ENCODE measurements around the gene DDIT3.
A peak's percentile ranks its signal among the peaks of the same experiment; 100 is the strongest.

The DDIT3 gene

DNA sequence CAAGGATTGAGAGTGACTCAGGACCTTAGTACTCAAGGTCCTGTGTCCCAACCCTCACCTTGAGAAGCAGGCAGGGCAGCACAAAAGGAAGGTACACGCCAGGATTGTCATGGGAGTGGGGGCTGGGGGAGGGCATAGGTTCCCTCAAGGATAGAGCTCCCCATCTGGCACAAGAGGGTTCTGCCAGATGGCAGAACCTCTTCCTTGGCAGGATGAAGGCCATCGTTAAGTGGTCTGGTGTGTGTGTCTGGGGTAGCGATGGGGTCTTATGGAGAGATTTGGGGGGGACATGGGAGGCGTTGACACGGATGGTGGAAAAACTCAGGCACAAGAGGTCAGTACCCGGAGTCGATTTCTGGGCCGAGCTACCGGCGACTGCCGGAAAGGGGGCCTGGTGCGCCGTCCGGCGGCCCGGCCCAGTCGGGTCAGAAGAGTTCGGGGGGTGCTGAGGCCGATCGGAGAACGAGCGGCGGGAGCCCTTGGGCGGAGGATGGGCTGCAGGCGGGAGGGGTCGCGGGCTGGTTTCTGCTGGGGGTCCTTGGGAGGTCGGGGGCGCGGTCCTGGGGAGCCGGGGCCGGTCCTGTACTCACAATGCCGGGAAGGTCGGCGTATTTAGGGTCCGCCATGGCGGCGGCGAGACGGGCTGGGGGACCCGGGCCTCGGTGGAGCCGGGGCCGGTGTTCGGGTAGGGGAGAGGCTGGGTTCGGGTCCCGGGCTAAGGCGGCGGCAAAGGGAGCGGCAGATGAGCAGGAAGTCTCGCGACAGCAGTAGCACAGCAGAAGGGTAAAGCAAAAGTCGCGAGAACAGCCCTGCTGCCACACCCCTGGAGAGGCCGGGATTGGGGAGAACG is 26.3 kb upstream of the DDIT3 start, which contains the start of gene DCTN2:
Gene DCTN2 (minus strand): TSS at position 755 of the 850 bp plus-strand sequence. CDS start 129 bp downstream, at position 626.
- peak; percentile 96 for DNase-seq

DNA sequence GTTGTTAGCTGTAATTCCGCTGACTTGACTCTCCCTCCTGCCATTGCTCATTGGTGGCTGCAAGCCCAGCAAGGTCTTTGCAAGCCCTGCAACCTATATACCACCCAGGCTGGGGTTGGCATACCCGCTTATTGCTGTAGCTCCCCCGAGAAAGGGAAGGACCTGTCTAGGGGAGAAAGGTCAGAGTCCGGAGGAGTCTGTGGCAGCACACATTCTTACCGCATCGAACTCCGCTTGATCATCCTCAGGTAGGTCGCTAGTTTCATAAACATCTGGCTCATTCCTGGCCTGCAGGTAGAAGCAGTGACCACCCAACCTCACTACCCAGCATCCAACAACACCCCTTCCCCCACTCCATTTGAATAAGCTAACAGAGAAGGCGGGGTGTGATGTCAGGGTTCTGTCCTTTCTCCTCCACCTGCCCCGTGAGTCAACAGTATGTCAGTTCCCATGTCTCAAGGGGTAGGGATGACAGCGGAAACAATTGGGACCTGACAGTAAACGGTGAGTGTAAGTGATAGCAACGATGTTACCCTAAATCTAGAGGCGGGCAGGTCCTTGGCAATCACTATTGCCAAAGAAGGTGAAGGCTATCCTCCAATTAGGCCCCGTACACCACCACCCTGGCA is 25.6 kb upstream of the DDIT3 start:
- DNase-seq, result no peak

DNA sequence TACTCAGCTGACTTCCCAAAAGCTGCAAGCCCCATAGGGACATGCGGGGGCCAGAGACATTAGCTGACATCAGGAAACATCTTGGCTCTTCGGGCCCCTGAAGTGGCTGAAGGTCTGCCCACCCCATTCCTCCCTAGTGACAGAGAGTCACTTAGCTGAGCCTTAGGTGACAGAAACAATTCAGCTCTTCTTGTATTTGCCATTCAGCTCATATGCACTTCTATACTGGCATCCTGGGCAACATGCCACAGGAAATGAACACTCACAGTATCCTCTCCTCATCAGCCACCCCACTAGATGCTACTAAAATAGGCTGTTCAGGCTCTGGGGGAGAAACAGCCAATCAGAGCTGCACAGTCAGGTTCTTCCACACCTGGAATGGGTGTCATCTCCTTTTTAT is 23.3 kb upstream of the DDIT3 start:
- no peak for DNase-seq

DNA sequence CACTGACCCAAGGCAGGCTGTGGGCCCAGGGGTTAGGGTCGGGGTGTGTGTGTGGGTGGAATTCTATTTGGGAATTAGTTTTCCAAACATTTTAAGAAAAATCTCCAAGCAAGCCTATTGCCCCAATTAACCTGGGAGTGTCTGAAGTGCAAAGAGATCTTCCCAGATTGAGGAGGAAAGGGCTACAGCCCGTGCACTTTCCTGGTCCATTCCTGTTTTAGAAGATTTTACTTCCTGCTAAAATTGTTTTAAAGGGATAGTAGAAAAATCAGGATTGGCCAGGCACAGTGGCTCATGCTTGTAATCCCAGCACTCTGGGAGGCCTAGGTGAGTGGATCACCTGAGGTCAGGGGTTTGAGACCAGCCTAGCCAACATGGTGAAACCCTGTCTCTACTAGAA is 21.4 kb upstream of the DDIT3 start:
- no peak for DNase-seq

DNA sequence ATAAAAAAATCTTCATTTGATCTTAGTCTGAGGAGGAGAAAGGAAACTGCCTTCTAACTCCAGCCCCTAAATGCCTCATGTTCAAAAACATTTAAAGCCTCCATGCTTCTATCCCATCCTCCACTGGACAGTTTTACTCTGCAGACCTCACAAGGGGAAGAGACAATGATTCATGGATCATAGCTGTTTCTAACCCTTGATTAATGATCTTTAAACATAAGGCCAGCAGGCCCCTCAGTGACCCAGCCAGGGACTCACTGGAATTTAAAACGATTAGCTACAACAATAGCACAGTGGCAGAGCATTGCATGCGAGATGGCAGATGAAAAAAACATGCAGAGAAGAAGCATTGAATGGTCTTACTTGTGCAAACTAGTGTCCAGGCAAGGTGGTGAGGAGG is 20.7 kb upstream of the DDIT3 start:
- no peak for DNase-seq

DNA sequence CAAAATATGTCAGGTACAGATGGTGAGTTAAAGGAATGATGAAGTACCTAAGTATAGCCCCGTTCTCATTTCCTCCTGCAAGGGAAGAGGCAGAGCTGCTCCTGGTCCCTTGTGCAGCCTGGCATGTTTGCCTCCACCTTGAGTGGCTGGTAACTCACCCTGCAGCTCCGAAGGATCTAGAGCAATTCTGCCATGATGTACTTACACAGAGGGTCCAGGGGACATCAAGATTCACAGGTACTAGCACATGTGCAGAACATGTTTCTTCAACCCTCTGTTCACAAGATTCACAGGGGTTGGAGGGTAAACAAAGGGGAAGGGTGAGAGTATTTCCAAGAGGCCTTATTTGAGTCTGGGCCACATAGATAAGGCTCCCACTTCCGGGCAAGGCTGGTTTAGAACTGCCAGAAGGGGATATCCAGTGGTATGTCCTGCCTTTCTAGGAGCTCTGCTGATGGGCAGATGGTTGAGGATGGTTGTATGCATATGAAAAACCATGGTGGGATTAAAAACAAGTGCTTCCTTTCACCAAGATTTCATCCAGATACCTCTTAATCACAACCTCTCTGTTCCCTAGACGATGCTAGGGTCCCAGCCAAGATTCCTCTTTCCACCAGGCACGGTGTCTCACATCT is 18.9 kb upstream of the DDIT3 start:
- DNase-seq, result no peak

DNA sequence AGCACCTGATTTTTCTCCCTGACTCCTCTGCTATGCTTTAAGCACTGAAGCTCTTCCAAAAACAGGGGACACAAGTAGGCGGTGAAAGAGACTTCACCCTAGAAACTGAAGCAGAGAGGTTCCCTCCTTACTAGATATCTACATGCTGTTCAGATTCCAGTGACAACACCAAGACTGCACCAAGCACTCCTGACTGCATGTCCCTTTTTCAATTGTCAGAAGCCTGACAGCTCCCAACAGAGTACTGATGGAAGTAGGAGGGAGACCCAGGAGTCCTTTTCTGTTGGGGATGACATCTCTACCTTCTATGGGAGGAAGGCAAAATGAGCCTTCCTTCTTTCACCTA is 16.3 kb upstream of the DDIT3 start:
- no peak for DNase-seq

DNA sequence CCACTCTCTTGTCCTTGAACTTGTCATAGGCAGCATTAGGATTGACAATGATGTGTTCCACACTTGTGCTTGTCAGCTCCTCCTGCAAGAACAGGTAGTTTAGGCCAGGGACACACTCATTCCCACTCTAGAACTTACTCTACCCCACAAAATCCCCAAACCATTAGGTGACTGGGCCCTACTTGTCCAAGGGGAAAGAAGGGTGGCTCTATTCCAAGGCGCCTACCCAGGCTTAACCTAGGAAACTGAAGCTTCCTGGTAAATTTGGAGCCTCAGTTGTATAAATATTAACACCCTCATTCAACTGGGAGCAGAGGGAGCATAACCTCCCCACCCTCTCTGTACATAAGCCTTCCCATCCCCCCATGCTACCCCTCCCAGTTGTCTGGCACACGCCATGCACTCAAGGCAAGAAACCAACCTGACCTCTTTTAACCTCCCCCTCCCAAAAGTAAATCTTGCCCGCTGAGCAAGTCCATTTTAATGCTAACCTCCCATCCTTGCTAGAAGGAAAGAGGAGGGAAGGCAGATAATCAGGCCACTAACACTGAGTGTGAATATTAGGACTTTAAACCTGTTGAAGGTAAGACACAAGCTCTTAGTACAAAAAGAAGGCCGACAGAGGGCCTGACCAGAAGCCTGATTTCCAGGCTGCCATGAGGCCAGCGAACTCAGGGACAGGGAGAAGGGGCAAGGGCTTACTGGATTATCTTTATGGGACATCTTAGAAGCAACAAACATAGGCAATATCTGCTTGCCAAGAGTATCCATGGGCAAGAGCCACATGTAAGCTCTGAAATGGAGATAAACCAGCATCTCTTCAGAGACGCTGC is 15.7 kb upstream of the DDIT3 start:
- DNase-seq, result no peak

DNA sequence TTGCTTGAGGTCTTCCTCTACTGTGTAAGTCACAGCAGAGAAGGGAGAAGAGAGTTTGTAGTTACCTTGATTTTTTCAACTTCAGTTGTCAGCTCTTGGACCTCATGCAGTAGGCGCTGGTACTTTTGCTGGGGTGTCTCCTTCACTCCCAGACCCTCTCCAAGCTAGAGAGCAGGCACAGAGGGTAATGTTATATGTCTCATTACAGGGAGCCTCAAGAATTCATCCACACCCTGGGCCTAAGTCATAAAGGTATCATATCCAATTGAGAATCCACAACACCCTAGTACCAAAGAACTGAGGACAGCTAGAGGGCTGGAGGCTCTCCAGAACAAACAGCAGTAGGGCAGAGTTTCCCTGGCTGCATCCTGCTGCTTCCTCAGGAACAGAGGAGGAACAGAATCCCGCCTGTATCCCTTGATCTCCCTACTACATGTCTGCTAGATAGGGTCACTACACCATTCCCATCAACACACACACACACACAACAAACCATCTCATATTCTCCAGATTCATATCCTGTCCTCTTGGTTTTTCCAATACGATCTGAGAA is 14.8 kb upstream of the DDIT3 start:
- no peak for DNase-seq

DNA sequence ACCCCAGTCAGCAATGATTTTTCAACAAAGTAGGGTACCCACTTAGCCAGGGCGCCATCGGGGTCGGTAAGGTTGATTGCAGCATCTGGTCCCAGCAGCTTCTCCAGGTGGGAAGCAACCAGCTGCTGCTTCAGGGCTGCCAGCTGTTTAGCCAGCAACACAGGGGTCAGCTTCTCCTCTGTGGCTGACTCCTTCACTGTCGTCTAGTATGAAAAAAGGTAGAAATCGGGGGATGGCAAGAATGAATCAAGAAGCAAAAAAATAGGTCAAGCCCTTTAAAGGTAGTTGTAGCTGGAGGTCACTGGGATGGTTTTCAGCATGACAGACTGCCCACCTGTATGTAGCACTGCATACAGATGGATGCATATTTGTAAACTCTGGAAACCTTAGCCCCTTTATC is 13.9 kb upstream of the DDIT3 start:
- DNase-seq, result no peak

DNA sequence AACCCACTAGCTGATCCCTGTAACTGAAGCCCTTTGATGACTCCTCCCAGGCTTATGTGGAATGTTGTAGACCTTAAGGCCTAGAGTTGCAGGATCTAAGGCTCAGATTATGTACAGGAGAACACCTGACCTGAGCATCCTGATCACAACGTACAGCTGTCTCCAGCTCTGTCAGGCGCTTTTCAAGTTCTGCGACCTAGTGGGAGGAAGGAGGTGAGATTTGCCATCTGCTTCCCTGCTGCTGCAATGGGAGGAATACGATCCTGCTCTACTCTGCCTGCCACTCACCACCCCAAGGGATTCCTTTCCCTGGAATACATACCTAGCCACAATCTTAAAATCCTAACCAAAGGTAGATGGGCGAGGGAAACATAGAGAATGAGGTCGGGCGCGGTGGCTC is 12.8 kb upstream of the DDIT3 start:
- DNase-seq, result no peak

DNA sequence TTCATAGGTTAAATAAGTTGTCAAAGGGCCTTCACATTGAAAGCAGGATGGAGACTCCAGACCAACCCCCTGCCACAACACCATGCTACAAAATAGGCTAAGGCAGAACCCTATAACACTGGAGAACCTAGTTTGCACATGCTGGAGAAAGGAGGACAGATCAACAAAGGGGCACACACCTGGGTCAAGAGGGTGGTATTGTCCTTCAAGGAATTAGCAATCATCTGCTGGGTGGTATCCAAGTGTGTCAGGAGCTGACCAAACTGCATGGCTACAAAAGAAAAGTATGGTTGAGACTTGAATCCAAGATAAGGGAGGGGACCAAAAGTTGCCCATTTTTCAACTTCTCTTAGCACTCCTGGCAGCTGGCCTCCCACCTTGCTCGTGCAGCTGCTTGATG is 11.5 kb upstream of the DDIT3 start:
- DNase-seq, result no peak

DNA sequence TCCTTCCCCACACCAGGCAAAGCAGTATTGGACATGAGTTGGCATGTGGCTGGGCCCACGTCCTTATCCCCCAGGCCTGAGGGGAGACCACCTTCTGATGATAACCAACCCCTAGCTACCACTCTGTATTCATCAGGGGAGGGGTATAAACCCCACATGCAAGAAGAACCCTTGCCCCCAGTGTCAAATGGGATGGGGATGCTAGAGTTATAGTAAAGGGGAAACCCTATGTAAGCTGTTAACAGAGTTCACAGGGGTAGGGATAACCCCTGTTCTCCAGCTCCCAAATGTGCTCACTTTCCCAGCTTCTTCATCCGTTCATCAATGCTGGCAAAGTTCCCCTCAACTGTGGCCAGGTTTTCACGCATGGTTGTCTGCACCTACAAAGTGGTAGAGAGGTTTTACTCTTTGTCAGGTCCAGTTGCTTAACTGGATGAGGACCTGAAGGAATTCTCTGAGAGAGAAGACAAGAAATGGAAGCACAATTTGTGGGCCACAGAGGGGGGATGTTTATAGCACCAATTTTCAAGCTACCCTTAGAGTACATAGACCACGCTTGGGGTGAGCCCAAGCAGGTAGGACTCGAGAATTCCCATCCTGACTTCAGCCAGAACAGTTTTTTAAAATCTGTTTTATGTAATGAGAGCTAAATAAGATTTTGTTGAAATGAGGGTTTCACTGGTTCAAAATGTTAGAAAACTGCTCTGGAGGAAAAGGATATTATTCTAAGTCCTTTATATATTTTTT is 10.3 kb upstream of the DDIT3 start:
- DNase-seq, result no peak

DNA sequence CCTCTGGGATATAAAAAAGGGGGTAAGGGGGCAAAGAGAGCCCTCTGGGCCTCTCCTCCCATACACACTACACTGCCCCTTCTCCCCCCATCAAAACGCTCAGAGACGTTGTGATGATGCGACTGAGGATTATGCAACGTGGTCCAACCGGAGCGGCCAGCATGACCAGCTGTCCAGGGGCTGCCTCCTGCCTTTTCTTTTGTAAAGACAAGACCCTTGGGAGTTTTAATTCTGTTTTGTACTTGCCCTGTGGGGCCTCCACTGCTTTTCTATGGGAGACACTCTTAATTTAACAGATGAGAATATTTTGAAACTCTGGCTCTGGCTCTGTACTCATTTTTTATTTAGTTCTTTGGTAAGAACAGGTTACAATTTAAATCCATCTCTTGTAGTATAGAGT is 9.5 kb upstream of the DDIT3 start:
- DNase-seq, result no peak

DNA sequence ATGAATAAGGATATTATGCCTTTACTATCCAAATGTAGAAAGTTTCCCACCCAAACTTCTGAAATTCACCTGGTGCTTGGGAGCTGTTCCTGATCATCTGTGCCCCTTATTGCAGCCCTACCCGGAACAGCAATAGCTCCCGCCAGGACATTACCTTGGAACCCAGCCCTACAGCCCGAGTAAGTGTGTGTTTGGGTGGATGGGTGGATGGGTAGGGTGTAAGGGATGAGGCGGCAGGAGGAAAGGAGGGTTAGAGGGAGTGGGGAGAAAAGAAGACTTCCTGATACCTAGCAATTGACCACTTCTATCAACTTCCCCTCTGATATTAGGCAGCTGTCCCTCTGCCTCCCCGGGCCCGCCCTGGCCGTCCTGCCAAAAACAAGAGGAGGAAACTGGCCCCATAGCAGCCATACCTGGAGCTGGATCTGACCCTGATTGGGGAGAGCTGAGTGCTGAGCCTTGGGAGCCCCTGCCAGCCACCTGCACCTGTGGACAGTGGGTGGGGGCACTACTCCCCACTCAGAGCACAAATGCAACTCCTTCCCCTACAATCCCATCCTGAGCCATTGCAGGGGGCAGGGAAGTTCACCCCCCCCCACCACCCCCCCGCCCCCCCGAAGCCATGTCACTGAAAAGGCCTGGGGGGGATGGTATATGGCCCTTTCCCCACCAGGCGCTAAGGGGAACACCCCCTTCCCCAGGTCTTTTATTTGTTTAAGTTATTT is 8.7 kb upstream of the DDIT3 start:
- no peak for DNase-seq

DNA sequence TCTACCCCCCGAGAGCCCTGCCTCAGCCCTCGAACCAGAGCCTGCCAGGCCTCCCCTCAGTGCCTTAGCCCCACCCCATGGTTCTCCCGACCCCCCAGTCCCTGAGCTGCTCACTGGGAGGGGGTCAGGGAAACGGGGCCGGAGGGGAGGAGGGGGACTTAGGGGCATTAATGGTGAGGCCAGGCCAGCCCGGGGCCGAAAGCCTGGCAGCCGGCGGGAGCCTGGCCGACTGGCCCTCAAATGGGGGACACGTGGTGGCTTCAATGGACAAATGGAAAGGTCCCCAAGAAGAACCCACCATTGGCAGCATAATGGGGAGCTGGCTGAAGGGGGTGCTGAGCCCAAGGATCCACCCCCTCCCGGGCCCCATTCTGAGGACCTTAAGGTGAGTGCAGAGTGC is 7.9 kb upstream of the DDIT3 start:
- DNase-seq, result no peak

DNA sequence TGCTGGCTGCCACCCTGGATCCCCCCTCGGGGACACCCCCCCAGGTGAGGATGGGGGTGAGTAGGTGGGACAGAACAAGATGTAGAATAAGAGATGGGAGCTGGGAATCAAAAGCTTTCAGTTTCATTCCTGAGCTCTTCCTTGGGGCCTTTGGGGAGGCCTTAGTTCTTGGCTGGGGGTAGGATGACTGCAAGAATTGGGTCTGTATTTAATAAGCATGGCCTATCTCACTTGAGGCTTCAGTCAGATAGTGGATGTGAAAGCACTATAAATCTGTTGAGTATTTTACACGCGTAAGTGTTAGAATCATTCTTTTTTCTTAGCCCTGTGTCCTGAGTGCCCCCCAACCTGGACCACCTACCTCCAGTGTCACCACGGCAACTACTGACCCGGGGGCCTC is 6.9 kb upstream of the DDIT3 start:
- no peak for DNase-seq

DNA sequence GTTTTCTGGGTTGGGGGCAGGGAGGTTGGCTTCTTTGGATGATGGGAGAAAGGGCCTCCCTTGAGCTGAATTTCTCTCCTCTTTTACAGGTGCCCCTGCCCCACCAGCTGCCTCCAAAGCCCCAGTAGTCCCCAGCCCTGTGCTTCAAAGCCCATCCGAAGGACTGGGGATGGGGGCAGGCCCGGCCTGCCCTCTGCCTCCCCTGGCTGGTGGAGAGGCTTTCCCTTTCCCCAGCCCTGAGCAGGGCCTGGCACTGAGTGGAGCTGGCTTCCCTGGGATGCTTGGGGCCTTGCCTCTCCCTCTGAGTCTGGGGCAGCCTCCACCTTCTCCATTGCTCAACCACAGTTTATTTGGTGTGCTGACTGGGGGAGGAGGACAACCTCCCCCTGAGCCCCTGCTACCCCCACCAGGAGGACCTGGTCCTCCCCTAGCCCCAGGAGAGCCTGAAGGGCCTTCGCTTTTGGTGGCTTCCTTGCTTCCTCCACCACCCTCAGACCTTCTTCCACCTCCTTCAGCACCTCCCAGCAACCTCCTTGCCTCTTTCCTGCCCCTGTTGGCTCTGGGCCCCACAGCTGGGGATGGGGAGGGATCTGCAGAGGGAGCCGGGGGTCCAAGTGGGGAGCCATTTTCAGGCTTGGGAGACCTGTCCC is 6.3 kb upstream of the DDIT3 start:
- no peak for DNase-seq

DNA sequence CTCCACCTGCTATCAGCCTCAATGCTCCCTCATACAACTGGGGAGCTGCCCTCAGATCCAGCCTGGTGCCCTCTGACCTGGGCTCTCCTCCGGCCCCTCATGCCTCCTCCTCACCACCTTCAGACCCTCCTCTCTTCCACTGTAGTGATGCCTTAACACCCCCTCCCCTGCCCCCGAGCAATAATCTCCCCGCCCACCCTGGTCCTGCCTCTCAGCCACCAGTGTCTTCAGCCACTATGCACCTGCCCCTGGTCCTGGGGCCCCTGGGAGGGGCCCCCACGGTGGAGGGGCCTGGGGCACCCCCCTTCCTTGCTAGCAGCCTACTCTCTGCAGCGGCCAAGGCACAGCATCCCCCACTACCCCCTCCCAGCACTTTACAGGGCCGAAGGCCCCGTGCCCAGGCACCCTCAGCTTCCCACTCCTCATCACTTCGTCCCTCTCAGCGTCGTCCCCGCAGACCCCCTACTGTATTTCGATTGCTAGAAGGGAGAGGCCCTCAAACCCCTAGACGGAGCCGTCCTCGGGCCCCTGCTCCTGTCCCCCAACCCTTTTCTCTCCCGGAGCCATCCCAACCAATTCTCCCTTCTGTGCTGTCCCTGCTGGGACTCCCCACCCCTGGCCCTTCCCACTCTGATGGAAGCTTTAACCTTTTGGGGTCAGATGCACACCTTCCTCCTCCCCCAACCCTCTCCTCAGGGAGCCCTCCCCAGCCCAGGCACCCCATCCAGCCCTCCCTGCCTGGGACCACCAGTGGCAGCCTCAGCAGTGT is 5.5 kb upstream of the DDIT3 start:
- no peak for DNase-seq
